ENCODE data around the gene NFIA.

- TF ChIP-seq EP300 (IDR thresholded peaks at IDR 0.05; ENCODE audit: borderline replicate concordance) (no peak), CEBPB (IDR thresholded peaks at IDR 0.05) (no peak), TAF1 (IDR thresholded peaks at IDR 0.05; ENCODE audit: low read depth) (no peak), REST (IDR thresholded peaks at IDR 0.05; ENCODE audit: low read depth) (no peak), TEAD4 (IDR thresholded peaks at IDR 0.05) (no peak), NFIC (IDR thresholded peaks at IDR 0.05) (no peak), ZBTB7A (IDR thresholded peaks at IDR 0.05; ENCODE audit: low read depth) (no peak)
Observed at GRCh38 chr1:61481315-61481715, 399.0 kb downstream of the NFIA start.

Measured in Ishikawa (cell line).